ENCODE data around the gene PAMR1. TPM values are rescaled to one million over a fixed set of nuclear protein-coding genes. Genes with fewer than 3 reads are reported as not detected.

PAMR1 gene
- total RNA-seq, 4 donors from 2014 or later = 4.0 to 13.5 (median 10.4) TPM

DNA sequence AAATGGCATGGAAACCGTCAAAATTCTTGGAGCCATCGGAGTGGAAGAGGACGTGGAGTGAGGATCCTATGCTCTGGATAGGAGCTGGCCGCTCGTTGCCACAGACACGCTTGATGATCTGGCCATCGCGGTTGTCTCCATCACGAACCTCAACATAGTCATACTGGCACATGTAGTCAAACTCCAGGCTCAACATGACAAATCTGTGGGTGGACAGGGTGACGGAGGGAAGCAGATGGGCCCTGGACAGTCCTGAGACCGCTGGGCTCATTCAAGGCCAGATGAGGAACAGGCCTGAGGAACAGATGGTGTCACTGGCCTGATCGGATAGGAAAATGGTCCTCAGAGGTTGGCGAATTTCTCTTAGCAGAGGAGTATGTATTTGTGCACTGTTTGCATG lies 54.8 kb downstream of the PAMR1 start:
- intact Hi-C loops (cut with DNase I; ENCODE audit: low total_unique reads) = no loop called here
- TF ChIP-seq POLR2AphosphoS5 (IDR thresholded peaks at IDR 0.05) (no peak), EP300 (IDR thresholded peaks at IDR 0.05; ENCODE audit: low read depth) (no peak), POLR2A (IDR thresholded peaks at IDR 0.05) (no peak)
- TF ChIP-seq, protein P1, sequence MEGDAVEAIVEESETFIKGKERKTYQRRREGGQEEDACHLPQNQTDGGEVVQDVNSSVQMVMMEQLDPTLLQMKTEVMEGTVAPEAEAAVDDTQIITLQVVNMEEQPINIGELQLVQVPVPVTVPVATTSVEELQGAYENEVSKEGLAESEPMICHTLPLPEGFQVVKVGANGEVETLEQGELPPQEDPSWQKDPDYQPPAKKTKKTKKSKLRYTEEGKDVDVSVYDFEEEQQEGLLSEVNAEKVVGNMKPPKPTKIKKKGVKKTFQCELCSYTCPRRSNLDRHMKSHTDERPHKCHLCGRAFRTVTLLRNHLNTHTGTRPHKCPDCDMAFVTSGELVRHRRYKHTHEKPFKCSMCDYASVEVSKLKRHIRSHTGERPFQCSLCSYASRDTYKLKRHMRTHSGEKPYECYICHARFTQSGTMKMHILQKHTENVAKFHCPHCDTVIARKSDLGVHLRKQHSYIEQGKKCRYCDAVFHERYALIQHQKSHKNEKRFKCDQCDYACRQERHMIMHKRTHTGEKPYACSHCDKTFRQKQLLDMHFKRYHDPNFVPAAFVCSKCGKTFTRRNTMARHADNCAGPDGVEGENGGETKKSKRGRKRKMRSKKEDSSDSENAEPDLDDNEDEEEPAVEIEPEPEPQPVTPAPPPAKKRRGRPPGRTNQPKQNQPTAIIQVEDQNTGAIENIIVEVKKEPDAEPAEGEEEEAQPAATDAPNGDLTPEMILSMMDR (IDR thresholded peaks at IDR 0.05) = no peak
- WGBS, 2 donors (ENCODE audit: low coverage in 1 of 2) = 69 to 89% methylated on average over 6 to 13 of the region's 13 CpGs

DNA sequence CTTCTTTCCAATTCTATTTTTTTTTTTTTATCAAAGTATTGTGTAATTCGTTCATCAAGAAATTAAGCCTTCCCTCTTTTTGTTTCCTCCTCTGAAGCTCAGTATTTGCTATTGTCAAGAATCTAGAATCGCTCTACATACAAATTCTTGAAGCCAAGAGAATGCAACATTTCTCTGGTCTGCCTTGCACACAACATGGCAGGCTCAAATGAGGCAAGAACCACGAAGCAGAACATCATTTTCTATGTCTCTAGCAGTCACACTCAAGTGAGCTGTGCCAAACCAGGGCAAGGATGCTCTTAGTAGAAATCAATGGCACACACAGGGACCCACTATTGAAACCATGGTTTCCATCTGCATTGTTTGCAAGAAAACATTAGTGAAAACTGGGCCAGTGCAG lies 59.4 kb downstream of the PAMR1 start:
- intact Hi-C loops (cut with DNase I; ENCODE audit: low total_unique reads) (no loop called here), in situ Hi-C loops (cut with MboI; ENCODE audit: low pct_ligation_motif_present in 1 of 4, low pct_unique_long_range_greater_than_20kb in 1 of 4, low sequenced_read_pairs in 3 of 4) (no loop called here)
- TF ChIP-seq POLR2A (IDR thresholded peaks at IDR 0.05) (no peak), EP300 (IDR thresholded peaks at IDR 0.05; ENCODE audit: low read depth) (no peak)
- TF ChIP-seq, protein P1 (IDR thresholded peaks at IDR 0.05) = no peak
- no peak for DNase-seq
- 80 to 85% methylated on average over 2 to 3 of the region's 3 CpGs for WGBS, 2 donors (ENCODE audit: low coverage in 1 of 2)
- Histone ChIP-seq H3K9me3 (no peaks in the 10 kb centered on the region), H3K36me3 (no peaks in the 10 kb centered on the region), H3K4me3 (no peak overlapping the region), H3K27me3 (no peaks in the 10 kb centered on the region), H3K4me1 (no peaks in the 10 kb centered on the region), H3K27ac (no peak overlapping the region)

More for the DNA sequence above, 54.8 kb downstream of the PAMR1 start:
- Histone ChIP-seq H3K36me3 (no peaks in the 10 kb centered on the region), H3K27ac (no peak overlapping the region), H3K4me3 (no peak overlapping the region), H3K9me3 (no peaks in the 10 kb centered on the region), H3K4me1 (peaks cover 0 to 10% (median 2%) of the 10 kb centered on the region in 4 donors), H3K27me3 (no peaks in the 10 kb centered on the region)
- in situ Hi-C loops (cut with MboI; ENCODE audit: low pct_ligation_motif_present in 1 of 4, low pct_unique_long_range_greater_than_20kb in 1 of 4, low sequenced_read_pairs in 3 of 4) = no loop called here
- DNase-seq = no peak

DNA sequence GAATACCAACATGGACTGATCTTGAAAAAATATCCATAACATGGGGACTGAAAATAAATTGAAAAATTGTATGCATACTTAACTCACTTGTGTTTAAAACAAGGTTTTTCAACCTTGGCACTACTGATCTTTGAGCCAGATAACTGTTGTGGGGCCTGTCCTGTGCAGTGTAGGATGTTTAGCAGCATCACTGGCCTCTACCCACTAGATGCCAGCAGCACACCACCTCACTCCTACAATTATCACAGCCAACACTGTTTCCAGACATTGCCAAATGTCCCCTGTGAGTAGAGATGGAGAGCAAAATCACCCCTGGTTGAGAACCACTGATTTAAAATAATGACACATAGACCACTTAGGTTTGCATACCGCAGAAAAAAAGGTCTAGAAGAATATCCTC lies 61.1 kb downstream of the PAMR1 start:
- Histone ChIP-seq H3K27ac (no peak overlapping the region), H3K27me3 (no peaks in the 10 kb centered on the region), H3K4me3 (no peak overlapping the region), H3K9me3 (no peaks in the 10 kb centered on the region), H3K4me1 (no peaks in the 10 kb centered on the region), H3K36me3 (no peaks in the 10 kb centered on the region)
- WGBS, 2 donors (ENCODE audit: low coverage in 1 of 2) = 79 to 87% methylated on average over 1 of the region's 1 CpG
- in situ Hi-C loops (cut with MboI; ENCODE audit: low pct_ligation_motif_present in 1 of 4, low pct_unique_long_range_greater_than_20kb in 1 of 4, low sequenced_read_pairs in 3 of 4) (no loop called here), intact Hi-C loops (cut with DNase I; ENCODE audit: low total_unique reads) (no loop called here)
- DNase-seq = no peak
- TF ChIP-seq POLR2A (IDR thresholded peaks at IDR 0.05) = no peak
- TF ChIP-seq EP300 (IDR thresholded peaks at IDR 0.05; ENCODE audit: low read depth) = no peak
- TF ChIP-seq, protein P1 (IDR thresholded peaks at IDR 0.05) = no peak
- TF ChIP-seq POLR2AphosphoS5 (IDR thresholded peaks at IDR 0.05) = no peak

DNA sequence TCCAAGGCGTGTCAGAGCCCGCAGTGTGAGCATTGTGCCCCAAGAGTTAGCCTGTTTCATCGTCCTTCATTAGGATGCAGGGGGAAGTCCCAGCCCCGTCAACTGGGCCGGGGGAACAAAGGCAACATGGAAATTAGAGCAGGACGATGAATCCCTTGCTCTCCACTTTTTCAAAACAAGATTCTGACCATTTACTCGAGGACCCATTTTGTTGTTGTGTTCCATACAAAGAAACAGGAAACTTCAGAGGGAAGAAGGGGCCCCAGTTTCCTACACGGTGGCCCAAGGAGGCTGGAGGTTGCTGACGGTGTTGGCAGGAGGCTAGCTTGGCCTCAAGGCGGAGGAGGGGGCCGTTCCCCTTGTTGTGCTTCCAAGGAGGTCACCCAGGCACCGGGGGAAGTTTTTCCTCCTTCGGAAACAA lies 62.1 kb downstream of the PAMR1 start:
- 45 to 79% methylated on average over 2 to 13 of the region's 13 CpGs for WGBS, 2 donors (ENCODE audit: low coverage in 1 of 2)
- Histone ChIP-seq H3K9me3 (no peaks in the 10 kb centered on the region), H3K4me1 (no peaks in the 10 kb centered on the region), H3K27me3 (no peaks in the 10 kb centered on the region), H3K36me3 (no peaks in the 10 kb centered on the region), H3K4me3 (no peak overlapping the region), H3K27ac (no peak overlapping the region)
- TF ChIP-seq EP300 (IDR thresholded peaks at IDR 0.05; ENCODE audit: low read depth) = no peak
- TF ChIP-seq POLR2AphosphoS5 (IDR thresholded peaks at IDR 0.05) = no peak
- no peak for TF ChIP-seq POLR2A (IDR thresholded peaks at IDR 0.05)
- TF ChIP-seq, protein P1 (IDR thresholded peaks at IDR 0.05) = no peak
- DNase-seq = no peak
- intact Hi-C loops (cut with DNase I; ENCODE audit: low total_unique reads) (no loop called here), in situ Hi-C loops (cut with MboI; ENCODE audit: low pct_ligation_motif_present in 1 of 4, low pct_unique_long_range_greater_than_20kb in 1 of 4, low sequenced_read_pairs in 3 of 4) (no loop called here)
